GM18858 (cell line): ENCODE data around the gene PLCE1.

Experiments
- ATAC-seq: cut with Tn5 transposase; IDR thresholded peaks from one replicate; pipeline ENCODE4 v1.9.1; 2021; ENCODE audit not compliant: unreplicated experiment

PLCE1 gene

DNA sequence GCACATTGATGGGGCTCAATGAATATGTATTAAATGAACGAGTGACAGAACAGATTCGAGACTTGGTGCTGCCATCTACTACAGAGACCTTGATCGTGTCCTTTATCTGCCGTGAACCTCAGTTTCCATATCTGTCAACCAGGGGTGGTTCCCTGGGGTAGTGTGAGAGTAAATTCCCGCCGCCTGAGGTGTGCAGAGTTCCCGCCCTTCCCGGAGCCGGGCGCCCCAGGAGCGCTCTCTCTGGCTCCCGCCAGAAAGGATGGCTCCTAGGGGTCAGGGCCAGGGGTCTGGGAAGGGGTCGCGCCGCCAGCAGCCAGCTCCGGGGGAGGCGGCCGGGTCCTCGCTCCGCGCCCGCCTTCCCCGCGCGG lies 333 bp upstream of the PLCE1 start:
- ATAC-seq = no peak

DNA sequence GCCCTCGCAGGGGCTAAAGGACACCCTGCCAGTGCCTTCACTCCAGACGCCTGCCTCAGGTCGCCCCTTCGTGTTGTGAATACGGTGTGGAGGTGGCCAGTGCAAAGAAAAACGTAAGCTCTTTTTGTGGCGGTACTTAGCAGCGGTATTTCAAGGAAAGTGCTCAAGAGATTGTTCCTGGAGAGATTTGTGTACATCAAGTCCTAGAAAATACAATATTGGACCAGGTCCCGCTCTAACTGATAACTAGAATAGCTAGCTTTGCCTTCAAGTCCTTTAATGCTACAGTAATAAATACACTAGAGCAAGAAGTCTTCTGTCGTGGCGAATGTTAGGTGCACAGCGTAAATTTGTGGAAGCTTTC lies 689 bp downstream of the PLCE1 start:
- ATAC-seq = no peak

DNA sequence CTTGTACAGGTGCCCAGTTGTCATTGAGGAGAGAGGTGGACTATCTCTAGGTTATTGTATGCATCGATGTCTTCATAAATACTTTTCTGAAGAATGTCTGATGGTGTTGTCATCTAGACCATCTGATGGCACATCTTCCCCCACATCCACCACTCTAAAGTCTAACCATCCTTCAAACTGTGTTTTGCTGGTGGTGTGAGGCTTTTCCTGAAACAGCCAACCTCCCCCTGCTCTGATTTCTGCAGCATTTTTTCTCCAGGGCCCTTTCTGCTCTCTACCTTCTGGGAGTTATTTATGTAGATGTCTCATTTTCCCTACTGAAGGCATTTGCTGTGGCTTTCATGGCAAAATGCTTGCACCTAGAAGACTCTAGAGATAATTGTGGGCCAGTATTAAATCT lies 1.5 kb downstream of the PLCE1 start:
- ATAC-seq = no peak

DNA sequence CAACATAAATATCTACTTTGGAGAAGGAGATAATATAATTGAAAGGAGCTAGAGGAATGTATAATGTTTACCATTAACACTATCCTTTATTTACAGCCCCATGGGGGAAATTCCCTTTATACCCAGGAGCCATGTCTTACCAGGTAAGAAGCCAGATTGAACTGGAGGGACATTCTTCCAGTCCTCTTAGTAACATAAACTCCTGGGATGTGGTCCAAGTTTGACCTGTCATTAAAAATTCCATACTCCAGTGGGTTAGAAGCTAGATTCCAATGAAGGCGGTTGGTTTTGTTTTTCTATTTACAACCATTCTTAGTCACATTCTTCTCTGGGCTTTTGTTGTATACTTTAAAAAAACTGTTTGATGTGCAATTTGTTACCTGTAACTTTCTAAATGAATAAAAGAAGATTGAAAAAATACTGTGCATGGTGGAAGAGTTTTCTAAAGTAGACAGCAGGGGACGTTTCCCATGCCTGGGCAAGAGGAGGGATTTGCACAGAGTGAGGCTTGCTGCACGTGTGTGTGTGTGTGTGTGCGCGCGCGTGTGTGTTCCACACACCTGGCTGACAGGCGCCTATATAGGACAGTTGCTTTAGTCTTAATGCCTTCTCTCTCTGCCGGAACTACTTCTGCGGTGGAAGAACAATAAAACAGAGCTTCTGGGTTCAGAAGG lies 2.0 kb downstream of the PLCE1 start:
- no peak for ATAC-seq

DNA sequence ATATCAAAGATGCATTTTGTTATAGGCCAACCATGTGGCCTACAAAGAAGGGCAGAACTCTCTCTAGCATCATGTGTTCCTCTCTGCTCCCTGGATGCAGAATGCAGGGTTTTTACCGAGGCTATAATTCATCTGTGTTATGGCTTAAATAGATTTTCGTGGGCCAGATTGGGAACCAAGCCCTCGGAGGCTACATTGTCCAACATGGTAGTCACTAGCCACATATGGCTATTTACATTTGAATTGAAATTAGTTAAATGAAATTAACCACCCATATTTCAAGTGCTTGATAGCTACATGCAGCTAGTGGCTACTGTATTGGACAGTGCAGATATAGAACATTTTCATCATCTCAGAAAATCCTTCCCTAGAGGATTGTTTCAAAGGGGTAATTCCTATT lies 2.8 kb downstream of the PLCE1 start:
- no peak for ATAC-seq

DNA sequence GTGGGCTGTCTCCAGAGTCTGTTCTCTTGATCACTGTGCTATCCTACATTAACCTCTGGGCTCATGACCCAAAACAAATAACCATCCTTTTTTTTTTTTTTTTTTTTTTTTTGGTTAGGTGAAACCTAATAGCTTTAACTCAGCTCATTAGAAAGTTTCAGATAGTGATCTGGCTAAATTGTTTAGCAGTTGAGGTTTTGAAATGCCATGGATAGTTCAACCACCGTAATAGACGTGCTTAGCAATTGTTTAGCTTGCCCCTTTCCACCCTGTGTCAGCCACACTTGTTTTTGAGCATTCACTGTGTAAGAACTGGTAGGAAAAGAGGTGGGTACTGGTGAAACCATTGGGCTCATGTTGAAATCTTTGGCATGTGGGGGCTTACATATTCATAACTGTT lies 3.8 kb downstream of the PLCE1 start:
- ATAC-seq = no peak

DNA sequence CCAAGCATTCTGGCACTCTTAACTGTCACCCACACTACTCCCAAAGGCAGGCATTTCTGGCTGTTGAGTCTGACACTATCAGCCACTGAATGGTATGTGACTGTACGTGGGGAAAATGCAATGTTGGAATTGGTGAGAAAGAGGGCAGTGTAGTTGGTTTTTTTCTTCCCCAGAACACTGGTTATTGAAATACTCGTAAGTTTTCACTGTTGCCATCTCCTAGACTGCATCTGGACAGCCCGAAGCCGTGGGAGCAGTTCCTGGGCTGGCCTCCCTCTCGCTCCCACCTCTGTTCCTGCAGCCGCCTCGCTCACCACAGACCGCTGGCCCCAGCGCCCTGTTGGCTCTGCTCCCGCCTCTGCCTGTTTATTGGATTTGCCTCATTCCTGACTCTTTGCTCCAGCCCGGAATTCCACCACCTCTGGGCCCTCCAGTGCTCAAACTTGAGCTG lies 5.7 kb downstream of the PLCE1 start:
- ATAC-seq = no peak

DNA sequence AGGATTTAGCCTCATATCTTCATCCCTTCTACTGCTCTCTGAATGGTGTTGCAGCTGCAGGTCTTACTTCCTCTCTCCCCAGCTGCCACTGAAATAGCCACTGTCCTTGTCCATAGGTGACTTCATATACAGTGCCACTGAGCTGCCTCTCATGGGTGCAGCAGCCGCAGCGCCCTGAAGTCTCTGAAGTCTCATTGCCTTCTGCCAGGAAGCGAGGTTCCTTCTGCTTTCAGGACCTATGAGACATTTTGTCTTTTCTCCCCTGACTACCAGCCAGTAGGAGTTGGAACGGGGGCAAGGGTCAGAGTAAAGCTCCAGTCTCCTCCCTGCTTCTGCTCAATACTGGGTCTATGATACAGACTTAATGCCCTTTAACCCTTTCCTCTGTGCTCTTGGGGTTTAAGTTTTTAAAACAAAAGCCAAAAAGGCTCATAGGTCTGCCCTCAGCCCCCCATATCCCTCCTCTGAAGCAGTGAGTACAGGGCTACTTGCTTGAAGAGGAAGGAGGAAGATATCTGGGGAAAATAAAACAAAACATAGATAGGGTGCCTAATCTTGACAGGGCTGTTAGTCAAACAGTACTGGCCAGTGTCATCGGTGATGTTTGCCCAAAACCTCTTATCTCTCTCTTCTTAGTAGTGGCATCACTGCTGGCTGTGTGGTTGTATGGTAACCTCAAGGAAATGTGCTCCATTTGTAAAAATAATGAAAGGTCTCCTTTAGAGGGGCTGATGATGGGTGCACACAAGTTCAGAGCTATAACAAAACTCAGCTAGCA lies 7.1 kb downstream of the PLCE1 start:
- ATAC-seq = no peak

DNA sequence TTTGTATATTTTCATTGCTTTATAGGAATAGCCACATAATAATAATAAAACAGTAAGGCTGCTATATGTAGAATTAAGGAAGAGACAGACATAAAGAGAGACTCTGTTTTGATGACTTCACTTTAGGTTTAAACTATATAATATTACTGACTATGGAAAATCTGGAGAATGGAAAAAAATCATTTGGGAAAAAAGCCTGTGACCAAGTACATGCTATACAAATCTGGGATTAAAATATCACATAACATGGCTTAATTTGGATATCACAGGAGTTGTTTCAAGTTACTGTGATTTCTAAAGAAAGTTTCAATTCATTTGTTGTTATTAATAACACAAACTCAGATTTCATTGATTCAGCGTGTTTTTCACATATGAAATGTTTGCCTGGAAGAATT lies 7.7 kb downstream of the PLCE1 start:
- ATAC-seq = no peak

DNA sequence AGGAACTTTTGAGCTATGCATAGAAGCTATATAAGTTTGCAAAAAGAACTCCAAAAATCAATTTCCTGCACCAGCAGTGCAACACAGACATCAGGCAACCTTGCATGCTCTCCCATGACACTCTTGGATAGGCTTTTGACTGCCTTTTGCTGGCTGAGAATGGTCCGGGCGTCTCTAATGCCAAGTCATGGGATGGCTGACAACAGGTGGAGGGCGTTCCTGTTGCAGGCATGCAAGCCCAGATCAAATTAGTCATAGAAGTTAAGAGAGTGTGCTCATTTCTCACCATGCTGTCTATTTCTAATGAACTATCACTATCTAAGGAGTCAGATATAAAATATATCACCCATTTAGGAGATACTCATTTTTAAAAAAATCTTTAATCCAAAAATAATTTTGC lies 8.4 kb downstream of the PLCE1 start:
- ATAC-seq = no peak

DNA sequence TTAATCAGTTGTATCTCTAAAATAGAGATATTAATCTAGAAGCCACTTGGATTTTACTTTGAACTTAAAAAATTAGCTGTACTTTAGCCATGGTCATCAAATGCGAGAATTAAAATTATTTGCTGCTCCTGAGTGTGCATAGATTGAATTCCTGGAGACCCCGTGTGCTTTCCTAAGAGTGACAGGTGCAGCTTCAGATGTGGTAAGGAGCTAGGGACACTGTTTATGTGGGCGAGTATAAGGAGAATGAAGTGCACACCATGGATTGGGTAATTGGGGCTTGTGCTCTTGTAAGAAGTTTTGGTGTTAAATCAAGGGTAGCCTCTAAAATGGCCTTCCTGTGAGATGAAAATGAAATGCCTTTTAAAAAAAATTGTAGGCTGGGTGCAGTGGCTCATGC lies 9.8 kb downstream of the PLCE1 start:
- ATAC-seq = no peak

DNA sequence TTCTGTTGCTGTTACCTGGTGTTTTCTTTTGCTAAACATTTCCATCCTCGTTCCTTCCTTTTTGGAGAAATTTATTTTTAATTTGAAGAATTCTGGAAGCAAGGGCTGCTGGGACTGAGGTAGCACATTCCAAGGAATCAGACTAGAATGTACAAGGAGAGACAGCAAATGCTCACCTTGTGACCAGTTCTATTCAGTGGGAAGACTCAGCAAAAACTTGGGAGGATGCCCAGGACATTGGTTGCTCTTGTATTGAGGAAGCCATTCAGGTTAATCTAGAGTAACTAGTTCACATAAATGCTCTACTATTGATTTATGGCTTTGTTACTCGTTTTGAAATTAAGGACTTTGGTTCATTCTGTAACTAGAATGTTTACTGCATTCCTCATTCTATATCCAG lies 11.3 kb downstream of the PLCE1 start:
- no peak for ATAC-seq

DNA sequence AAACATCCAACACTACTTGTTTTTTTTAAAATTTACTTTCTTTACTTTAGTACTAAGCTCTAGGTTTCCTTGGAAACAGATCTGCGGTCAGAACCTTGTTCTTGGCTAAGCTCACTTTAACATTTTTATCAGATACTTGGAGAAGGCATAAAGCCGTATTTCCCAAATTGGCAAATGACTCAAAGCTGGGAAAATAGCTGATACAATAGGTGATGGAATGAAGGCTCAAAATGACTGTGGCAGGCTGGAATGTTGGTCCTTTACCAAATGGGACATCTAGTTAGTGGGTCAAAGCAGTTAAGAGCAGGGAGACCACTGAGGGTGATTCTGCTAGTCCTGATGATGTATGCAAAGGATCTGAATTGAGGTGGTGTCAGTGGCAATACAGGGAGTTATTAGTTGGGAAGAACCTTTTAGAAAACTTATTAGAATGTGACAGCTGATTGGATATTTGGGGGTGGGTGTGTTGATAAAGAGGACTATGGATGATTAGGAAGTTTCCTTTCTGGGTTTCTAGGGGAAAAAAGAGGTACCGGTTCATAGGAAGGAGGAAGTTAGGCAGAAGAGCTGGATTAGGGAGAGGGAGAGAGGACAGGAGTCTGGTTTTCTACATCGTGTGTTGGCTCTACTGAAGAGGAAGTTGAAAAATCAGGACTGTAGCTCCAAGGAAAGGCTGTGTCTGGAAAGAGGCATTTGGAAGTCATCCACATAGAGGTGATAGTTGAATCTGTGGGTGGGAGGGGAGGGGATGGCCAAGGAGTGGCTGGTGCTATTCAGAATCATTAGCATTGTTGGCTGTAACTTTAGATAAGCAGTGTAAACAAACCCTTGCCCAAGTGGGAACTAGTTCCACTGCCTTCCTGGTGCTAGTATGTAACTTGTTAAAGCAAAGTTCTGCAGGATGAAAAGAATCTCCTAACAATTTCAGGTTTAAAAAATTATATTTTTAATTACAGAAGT lies 13.1 kb downstream of the PLCE1 start:
- no peak for ATAC-seq

DNA sequence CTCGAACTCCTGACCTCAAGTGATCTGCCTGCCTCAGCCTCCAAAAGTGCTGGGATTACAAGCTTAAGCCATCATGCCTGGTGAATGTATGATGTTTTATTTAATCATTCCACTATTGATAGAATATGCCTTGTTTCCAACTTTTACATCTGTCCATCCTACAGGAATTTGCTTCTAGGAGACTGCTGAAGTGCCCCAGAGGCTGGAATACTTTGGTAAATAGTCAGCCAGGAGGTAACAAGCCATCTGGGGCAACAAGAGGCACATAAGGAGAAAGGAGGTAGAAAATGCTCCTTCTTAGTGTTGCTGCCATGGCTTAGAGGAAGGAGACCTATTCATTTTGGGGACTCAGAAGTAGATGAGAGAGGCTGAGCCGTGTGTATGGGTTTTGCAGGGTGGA lies 14.8 kb downstream of the PLCE1 start:
- no peak for ATAC-seq

DNA sequence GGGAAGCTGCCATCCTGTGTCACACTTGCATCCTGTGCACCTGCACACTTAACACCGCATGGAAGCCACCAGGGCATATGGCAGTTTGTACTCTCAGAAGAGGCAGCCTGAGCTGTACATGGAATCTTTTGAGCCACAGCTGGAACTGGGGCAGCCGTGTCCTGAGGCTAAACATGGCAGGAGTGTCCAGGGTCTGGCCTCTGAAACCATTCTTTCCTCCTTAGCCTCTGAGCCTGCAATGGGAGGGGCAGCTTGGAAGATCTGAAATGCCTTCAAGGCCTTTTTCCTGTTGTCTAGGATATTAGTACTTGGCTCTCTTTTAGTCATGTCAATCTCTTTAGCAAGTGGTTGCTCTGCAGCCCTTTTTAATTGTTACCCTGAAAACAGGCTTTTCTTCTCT lies 16.4 kb downstream of the PLCE1 start:
- ATAC-seq = no peak

DNA sequence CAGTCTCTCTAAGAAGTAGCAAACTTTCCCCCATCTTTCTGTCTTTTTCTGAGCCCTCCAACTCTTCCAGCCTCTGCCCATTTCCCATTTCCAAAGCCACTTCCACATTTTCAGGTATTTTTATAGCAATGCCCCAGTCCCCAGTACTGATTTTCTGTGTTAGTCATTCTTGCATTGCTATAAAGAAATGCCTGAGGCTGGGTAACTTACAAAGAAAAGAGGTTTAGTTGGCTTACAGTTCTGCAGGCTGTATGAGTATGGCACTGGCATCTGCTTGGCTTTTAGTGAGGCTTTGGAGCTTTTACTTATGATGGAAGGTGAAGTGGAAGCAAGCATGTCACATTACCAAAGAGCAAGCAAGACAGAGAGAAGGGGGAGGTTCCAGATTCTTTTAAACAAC lies 17.2 kb downstream of the PLCE1 start:
- no peak for ATAC-seq

DNA sequence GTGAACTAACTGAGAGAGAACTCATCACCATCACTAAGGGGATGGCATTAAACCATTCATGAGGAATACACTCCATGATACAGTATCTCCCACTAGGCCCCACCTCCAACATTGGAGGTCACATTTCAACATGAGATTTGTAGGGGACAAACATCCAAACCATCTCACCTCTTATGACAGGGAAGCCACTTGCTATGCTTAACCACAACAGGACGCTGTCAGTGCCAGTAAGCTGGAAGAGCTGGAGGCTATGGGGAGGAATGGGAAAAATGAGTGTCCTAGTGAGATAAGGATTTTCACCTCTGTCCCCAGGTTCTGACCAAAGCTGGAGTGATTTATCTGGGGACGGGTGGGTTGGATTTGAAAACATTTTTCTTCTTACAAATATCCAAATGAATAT lies 17.6 kb downstream of the PLCE1 start:
- no peak for ATAC-seq

DNA sequence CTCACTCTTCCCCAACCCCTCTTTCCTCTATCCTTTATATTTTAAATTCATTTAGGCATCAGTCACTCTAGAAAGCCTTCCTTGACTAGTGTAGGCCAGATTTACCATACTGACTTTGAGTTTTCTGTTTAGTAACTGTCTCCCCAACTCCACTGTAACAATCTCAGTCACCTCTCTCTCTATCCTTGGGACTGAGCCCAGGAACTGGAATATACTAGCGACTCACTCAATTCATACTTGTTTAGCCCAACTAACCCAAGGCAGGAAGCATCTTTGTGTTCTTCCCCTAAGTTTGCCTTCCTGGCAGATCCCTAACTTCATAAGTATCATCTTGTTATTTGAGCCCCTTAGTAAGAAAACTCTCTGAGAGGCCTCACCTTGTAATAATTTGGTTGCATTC lies 19.1 kb downstream of the PLCE1 start:
- ATAC-seq = no peak

DNA sequence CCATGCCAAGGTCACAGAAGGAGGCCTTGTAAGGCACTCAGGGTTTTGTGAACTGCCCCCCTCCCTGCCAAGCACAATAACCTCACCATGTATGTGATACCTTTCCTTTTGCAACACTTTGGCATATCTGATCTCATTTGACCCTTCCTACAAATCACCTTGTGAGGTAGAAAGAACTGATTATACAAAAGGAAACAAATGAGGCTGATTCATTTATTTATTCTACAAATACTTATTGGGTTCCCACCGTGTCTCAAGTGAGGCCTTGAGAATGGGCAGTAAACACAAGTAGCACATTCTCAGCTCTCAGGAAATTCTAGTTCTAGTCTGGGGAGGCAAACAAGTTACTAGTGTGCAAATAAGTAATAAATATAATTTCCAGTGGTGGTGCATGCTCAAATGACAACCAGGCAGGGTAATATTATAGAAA lies 19.6 kb downstream of the PLCE1 start:
- ATAC-seq = no peak

DNA sequence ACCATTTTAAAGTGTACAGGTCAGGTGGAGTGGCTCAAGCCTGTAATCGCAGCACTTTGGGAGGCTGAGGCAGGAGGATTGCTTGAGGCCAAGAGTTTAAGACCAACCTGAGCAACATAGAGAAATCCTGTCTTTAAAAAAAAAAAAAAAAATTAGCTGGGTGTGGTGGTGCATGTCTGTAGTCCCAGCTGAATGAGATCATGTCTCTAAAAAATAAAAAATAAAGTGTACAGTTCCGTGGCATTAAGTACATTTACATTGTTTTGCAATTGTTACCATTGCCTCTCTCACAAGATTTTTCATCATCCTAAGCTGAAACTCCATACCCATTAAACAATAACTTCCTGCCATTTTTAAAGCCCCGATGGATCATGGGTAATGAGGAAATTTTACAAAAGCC lies 20.6 kb downstream of the PLCE1 start:
- ATAC-seq = no peak
